ENCODE data around the gene TNFAIP1. TPM values are rescaled to one million over a fixed set of nuclear protein-coding genes. Genes with fewer than 3 reads are reported as not detected.

Gene TNFAIP1
- total RNA-seq, 1 experiment from 2014 or later: 21.8 TPM

DNA sequence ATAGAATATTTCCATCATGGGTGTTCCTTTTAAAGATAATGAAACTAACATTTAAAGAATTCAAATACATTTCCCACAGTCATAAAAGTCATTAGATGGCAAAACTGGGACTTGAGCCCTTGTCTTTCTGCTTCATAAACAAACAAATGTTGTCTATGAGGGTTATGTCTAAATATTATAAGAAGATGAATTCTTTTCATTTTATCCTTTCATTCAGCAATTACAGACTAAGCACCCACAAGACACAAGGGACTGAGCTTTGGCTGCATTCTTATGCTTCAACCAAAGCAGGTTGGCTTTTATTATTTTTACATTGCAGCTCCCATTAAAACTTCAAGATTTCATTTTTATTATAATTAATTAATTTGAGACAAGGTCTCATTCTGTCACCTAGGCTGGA lies 50.8 kb downstream of the TNFAIP1 start:
- Histone ChIP-seq H3K4me2 (ENCODE audit: insufficient read depth, insufficient read length, low read length) (no peak overlapping the region), H3K23me2 (ENCODE audit: insufficient read length, low read depth, low read length, poor library complexity, severe bottlenecking) (peaks cover 12% of the 10 kb centered on the region), H3K27ac (ENCODE audit: insufficient read length, low read depth, low read length) (no peak overlapping the region), H4K5ac (ENCODE audit: insufficient read length, low read depth, low read length) (no peak overlapping the region), H4K8ac (replicated peaks; ENCODE audit: insufficient read length, low read depth, low read length) (no peak overlapping the region), H3K4ac (ENCODE audit: low read depth, low read length) (no peak overlapping the region), H3K79me2 (ENCODE audit: insufficient read depth, low read length) (no peaks in the 10 kb centered on the region), H2AFZ (ENCODE audit: low read length) (no peak overlapping the region), H2BK5ac (ENCODE audit: insufficient read length, low read length) (no peak overlapping the region), H3K18ac (ENCODE audit: insufficient read length, low read depth, low read length) (no peak overlapping the region), H2BK120ac (ENCODE audit: low read depth, low read length, poor library complexity, severe bottlenecking) (no peak overlapping the region), H3T11ph (ENCODE audit: low read length) (no peak overlapping the region), H4K91ac (ENCODE audit: insufficient read length, low read depth, low read length) (no peak overlapping the region), H3K4me1 (ENCODE audit: insufficient read depth, low read length) (no peaks in the 10 kb centered on the region), H3K9me3 (ENCODE audit: control insufficient read depth, low read depth, low read length) (no peaks in the 10 kb centered on the region), H3K56ac (ENCODE audit: insufficient read length, low read depth, low read length) (no peak overlapping the region), H2BK20ac (ENCODE audit: low read depth, low read length, poor library complexity, severe bottlenecking) (no peak overlapping the region), H3K79me1 (ENCODE audit: insufficient read depth, low read depth, low read length, poor library complexity, severe bottlenecking) (no peaks in the 10 kb centered on the region), H2BK12ac (ENCODE audit: insufficient read length, low read depth, low read length) (no peak overlapping the region), H3K23ac (ENCODE audit: insufficient read length, low read depth, low read length) (no peak overlapping the region), H3K27me3 (ENCODE audit: insufficient read depth, low read length) (peaks cover 13% of the 10 kb centered on the region; the same call in 1 of the 2 replicates), H4K20me1 (ENCODE audit: control insufficient read depth, insufficient read depth, insufficient read length) (no peaks in the 10 kb centered on the region), H3K9ac (ENCODE audit: extremely low read depth, insufficient read length, low read length) (no peak overlapping the region), H2BK15ac (ENCODE audit: low read depth, low read length) (no peak overlapping the region), H3K14ac (ENCODE audit: insufficient read depth, low read length) (no peak overlapping the region), H2AK5ac (ENCODE audit: insufficient read length, low read length) (no peak overlapping the region)
- H3K9me3 Mint-ChIP-seq: no peaks in the 10 kb centered on the region; a peak in 1 of 5 replicates
- peaks cover 69% of the 10 kb centered on the region for H3K27me3 Mint-ChIP-seq (ENCODE audit: low read depth)
- no peak overlapping the region for H3K27ac Mint-ChIP-seq
- DNase-seq: no peak
- peaks cover 0 to 2% (median 0%) of the 10 kb centered on the region in 3 experiments; a peak in 2 of 7 replicates for H3K36me3 Mint-ChIP-seq (ENCODE audit: insufficient read depth in 1 of 3, low read depth in 3 of 3)
- TF ChIP-seq, protein P1, sequence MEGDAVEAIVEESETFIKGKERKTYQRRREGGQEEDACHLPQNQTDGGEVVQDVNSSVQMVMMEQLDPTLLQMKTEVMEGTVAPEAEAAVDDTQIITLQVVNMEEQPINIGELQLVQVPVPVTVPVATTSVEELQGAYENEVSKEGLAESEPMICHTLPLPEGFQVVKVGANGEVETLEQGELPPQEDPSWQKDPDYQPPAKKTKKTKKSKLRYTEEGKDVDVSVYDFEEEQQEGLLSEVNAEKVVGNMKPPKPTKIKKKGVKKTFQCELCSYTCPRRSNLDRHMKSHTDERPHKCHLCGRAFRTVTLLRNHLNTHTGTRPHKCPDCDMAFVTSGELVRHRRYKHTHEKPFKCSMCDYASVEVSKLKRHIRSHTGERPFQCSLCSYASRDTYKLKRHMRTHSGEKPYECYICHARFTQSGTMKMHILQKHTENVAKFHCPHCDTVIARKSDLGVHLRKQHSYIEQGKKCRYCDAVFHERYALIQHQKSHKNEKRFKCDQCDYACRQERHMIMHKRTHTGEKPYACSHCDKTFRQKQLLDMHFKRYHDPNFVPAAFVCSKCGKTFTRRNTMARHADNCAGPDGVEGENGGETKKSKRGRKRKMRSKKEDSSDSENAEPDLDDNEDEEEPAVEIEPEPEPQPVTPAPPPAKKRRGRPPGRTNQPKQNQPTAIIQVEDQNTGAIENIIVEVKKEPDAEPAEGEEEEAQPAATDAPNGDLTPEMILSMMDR (conservative IDR thresholded peaks at IDR 0.05): no peak
- H3K4me1 Mint-ChIP-seq: peaks cover 2 to 10% of the 10 kb centered on the region in 2 experiments; a peak in 3 of 4 replicates
- no peak overlapping the region for H3K4me3 Mint-ChIP-seq
